Measurements from ENCODE around the gene OR52L1. TPM values are rescaled to one million over a fixed set of nuclear protein-coding genes. Genes with fewer than 3 reads are reported as not detected.

Gene OR52L1
- total and polyA plus RNA-seq, 2 of the 8 experiments (the other 6 are each of a cell fraction or from before 2014, with no cell fraction given): 0.24 TPM; not detected in 1

DNA sequence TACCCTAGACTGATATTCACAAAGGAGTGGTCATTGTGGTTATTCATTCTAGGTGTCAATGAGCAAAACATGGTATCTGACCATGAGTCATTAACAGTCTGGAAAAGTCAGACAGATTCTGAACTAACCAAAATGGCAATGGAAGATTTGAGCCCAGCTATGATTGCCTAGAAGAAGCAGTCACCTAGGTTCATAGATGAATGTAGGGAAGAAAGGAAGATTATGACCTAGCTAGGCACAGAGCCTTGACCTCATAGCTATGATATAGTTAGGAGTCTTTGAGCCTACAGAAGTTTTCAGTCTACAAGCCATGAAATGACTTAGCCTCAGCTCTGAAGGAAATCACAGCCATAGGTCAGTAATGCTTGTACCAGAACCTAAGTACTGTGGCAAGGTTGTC lies 19.6 kb upstream of the OR52L1 start (continued):
- TF ChIP-seq ZNF274 (IDR thresholded peaks at IDR 0.05; ENCODE audit: borderline replicate concordance, extremely low read depth, low read length) (no peak), SIX5 (IDR thresholded peaks at IDR 0.05; ENCODE audit: low read depth, low read length) (no peak), SP2 (IDR thresholded peaks at IDR 0.05; ENCODE audit: low read length) (no peak), CBX5 (IDR thresholded peaks at IDR 0.05; ENCODE audit: low read depth, low read length) (no peak), CTBP2 (IDR thresholded peaks at IDR 0.05; ENCODE audit: borderline replicate concordance, insufficient read depth, insufficient read length, low read length) (no peak), FOSL1 (IDR thresholded peaks at IDR 0.05; ENCODE audit: insufficient read depth, low read depth, low read length) (no peak), ASH2L (IDR thresholded peaks at IDR 0.05; ENCODE audit: low read length) (no peak), GTF2F1 (IDR thresholded peaks at IDR 0.05; ENCODE audit: borderline replicate concordance, low read depth, low read length) (no peak), GABPA (IDR thresholded peaks at IDR 0.05; ENCODE audit: borderline replicate concordance, insufficient read depth, low read length) (no peak), POU5F1 (IDR thresholded peaks at IDR 0.05; ENCODE audit: low read depth, low read length) (no peak), BCL11A (IDR thresholded peaks at IDR 0.05; ENCODE audit: low read depth in 2 of 2, low read length in 2 of 2) (no peak), SRF (IDR thresholded peaks at IDR 0.05; ENCODE audit: low read depth, low read length) (no peak), KDM4A (IDR thresholded peaks at IDR 0.05; ENCODE audit: low read depth, low read length, severe bottlenecking) (no peak), POLR2AphosphoS5 (IDR thresholded peaks at IDR 0.05; ENCODE audit: low read depth, low read length) (no peak), NRF1 (IDR thresholded peaks at IDR 0.05; ENCODE audit: low read depth, low read length) (no peak), RAD21 (IDR thresholded peaks at IDR 0.05 in 1 of 2, conservative IDR thresholded peaks at IDR 0.05 in 1 of 2; ENCODE audit: low read depth in 2 of 2, low read length in 2 of 2) (no peak)
- TF ChIP-seq, protein P1, sequence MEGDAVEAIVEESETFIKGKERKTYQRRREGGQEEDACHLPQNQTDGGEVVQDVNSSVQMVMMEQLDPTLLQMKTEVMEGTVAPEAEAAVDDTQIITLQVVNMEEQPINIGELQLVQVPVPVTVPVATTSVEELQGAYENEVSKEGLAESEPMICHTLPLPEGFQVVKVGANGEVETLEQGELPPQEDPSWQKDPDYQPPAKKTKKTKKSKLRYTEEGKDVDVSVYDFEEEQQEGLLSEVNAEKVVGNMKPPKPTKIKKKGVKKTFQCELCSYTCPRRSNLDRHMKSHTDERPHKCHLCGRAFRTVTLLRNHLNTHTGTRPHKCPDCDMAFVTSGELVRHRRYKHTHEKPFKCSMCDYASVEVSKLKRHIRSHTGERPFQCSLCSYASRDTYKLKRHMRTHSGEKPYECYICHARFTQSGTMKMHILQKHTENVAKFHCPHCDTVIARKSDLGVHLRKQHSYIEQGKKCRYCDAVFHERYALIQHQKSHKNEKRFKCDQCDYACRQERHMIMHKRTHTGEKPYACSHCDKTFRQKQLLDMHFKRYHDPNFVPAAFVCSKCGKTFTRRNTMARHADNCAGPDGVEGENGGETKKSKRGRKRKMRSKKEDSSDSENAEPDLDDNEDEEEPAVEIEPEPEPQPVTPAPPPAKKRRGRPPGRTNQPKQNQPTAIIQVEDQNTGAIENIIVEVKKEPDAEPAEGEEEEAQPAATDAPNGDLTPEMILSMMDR (IDR thresholded peaks at IDR 0.05; ENCODE audit: control extremely low read depth in 1 of 3, insufficient read depth in 1 of 3, low read depth in 1 of 3, low read length in 3 of 3): no peak

Measured in H1 (cell line).